Measurements from ENCODE around the gene ARHGAP45.

DNA sequence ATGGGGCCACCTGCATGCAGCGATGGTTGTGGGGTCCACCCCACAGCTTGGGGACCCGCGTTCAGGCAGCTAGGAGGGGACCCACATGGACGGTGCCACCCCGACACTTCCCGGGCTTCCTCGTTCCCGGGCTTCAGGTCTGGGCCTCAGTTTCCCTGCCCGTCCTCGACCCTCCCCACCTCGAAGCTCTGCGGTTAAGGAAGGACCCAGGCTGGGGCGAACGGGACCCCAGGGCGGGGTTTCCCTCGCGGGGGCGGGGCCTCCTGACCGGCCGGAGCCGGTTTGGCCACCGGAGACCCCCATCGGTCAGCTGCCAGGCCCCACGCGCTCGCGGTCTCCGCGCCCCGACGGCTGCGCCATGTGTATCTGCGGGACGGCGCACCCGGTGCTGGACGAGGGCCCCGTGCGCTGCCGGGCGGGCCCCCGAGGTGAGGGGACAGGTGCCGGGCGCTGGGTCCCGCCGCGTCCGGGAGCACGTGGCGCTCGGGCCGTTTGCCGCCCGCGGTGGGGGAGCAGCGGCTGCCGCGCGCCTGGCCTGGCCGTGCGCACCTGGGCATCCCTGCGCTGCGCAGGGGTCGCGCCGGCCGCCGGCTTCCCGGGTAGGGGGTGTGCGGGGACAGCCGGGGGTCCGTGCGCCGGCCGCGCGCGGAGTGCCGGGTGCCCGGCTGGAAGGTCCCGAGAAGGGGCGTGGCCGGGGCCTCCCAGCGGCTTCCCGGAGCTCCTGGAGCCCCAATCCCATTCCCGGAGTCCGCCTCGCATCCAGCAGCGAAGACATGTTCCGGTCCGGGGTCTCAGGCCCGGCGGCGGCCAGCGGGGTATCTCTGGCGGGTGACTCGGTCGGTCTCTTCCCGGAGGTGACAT, 4.2 kb downstream of the ARHGAP45 start:
- TF ChIP-seq, protein P1, sequence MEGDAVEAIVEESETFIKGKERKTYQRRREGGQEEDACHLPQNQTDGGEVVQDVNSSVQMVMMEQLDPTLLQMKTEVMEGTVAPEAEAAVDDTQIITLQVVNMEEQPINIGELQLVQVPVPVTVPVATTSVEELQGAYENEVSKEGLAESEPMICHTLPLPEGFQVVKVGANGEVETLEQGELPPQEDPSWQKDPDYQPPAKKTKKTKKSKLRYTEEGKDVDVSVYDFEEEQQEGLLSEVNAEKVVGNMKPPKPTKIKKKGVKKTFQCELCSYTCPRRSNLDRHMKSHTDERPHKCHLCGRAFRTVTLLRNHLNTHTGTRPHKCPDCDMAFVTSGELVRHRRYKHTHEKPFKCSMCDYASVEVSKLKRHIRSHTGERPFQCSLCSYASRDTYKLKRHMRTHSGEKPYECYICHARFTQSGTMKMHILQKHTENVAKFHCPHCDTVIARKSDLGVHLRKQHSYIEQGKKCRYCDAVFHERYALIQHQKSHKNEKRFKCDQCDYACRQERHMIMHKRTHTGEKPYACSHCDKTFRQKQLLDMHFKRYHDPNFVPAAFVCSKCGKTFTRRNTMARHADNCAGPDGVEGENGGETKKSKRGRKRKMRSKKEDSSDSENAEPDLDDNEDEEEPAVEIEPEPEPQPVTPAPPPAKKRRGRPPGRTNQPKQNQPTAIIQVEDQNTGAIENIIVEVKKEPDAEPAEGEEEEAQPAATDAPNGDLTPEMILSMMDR (IDR thresholded peaks at IDR 0.05): no peak
- no peak for TF ChIP-seq POLR2A (IDR thresholded peaks at IDR 0.05)
